GM12878 (cell line): Measurements from ENCODE around the gene PHF2. TPM values are rescaled to one million over a fixed set of nuclear protein-coding genes. Genes with fewer than 3 reads are reported as not detected.

Source experiments
- EP300 ChIP-seq, 2 experiments: fragments of 150-350 bp in 1 of 2; IDR thresholded peaks; 2 replicates each; pipeline ENCODE4 v1.6.1; 2011 to 2012; ENCODE audit warnings: low read depth in 2 of 2, low read length in 2 of 2, borderline replicate concordance in 1 of 2, improper control_type of control experiment in 1 of 2, inconsistent platforms in 1 of 2; ENCODE audit not compliant: control insufficient read depth in 1 of 2
- HDGF ChIP-seq: fragments of 450-650 bp; IDR thresholded peaks from 2 replicates; pipeline ENCODE4 v1.6.1; 2016; ENCODE audit warnings: antibody characterized with exemption
- IKZF1 ChIP-seq: fragments of 450-650 bp; conservative IDR thresholded peaks from 2 replicates; pipeline ENCODE4 v1.6.1; 2017; ENCODE audit warnings: antibody characterized with exemption, mild to moderate bottlenecking
- LARP7 ChIP-seq: fragments of 450-650 bp; IDR thresholded peaks from 2 replicates; pipeline ENCODE4 v1.6.1; 2017; ENCODE audit warnings: mild to moderate bottlenecking
- MEF2A ChIP-seq: IDR thresholded peaks from 2 replicates; pipeline ENCODE4 v1.6.1; 2011; ENCODE audit warnings: low read depth, mild to moderate bottlenecking, low read length, moderate library complexity; ENCODE audit not compliant: insufficient read depth
- MTA2 ChIP-seq: fragments of 450-650 bp; IDR thresholded peaks from 2 replicates; pipeline ENCODE4 v1.6.1; 2016; ENCODE audit warnings: low read depth, mild to moderate bottlenecking, moderate library complexity
- SREBF1 ChIP-seq: IDR thresholded peaks from 2 replicates; pipeline ENCODE4 v1.6.1; 2012; ENCODE audit warnings: mild to moderate bottlenecking, low read length
- SREBF2 ChIP-seq: IDR thresholded peaks from 2 replicates; pipeline ENCODE4 v1.6.1; 2012; ENCODE audit warnings: mild to moderate bottlenecking, low read length
- TBL1XR1 ChIP-seq: IDR thresholded peaks from 2 replicates; pipeline ENCODE4 v1.6.1; 2012; ENCODE audit warnings: low read depth, low read length, improper control_type of control experiment
- ZBTB11 ChIP-seq: fragments of 450-650 bp; formaldehyde crosslinking; IDR thresholded peaks from 2 replicates; pipeline ENCODE4 v1.5.0; 2022; ENCODE audit warnings: mild to moderate bottlenecking, missing genetic modification characterization
- polyA plus RNA-seq, 11 experiments: library from polyadenylated mRNA; depleted of rRNA in 4 of 11; unstranded in 6 of 11; stranded (reverse) in 5 of 11; fragments of >200 nt; fragmentation: Nextera tagmentation in 4 of 11; fragmentation: Illumina TruSeq in 1 of 11; extraction: Ambion mirVana in 4 of 11; extraction: Trizol in 1 of 11; gene quantifications; 1 replicate in 1 of 11; 2 replicates in 10 of 11; pipeline versions ENCODE4 v1.2.1 to v1.2.3, GENCODE V29; 2011 to 2016; ENCODE audit warnings: inconsistent platforms in 2 of 11, missing spikeins in 2 of 11, low read depth in 1 of 11
- total RNA-seq, 4 experiments: library from RNA; depleted of rRNA in 3 of 4; stranded (reverse); fragments of >200 nt in 3 of 4; fragmentation: Illumina TruSeq in 1 of 4; extraction: Trizol in 1 of 4; gene quantifications; 2 replicates each; pipeline versions ENCODE4 v1.2.1 to v1.2.3, GENCODE V29; 2013 to 2021
- TF ChIP-seq, protein P1 (sequence below): fragments of 150-350 bp; IDR thresholded peaks from 2 replicates; pipeline ENCODE4 v1.6.1; 2014; ENCODE audit warnings: mild to moderate bottlenecking, low read depth, low read length
- TF ChIP-seq, protein P2 (sequence below): fragments of 450-650 bp; IDR thresholded peaks from 2 replicates; pipeline ENCODE4 v1.6.1; 2017; ENCODE audit warnings: mild to moderate bottlenecking, moderate library complexity
- TF ChIP-seq, protein P3 (sequence below): IDR thresholded peaks from 2 replicates; pipeline ENCODE4 v1.6.1; 2012; ENCODE audit warnings: improper control_type of control experiment, low read depth, low read length; ENCODE audit not compliant: insufficient replicate concordance

The PHF2 gene
- total and polyA plus RNA-seq, 10 of the 15 experiments (the other 5 are each of a cell fraction or from before 2014, with no cell fraction given), result 0.34 to 13.3 (median 5.5) TPM

- TF ChIP-seq, protein P1, sequence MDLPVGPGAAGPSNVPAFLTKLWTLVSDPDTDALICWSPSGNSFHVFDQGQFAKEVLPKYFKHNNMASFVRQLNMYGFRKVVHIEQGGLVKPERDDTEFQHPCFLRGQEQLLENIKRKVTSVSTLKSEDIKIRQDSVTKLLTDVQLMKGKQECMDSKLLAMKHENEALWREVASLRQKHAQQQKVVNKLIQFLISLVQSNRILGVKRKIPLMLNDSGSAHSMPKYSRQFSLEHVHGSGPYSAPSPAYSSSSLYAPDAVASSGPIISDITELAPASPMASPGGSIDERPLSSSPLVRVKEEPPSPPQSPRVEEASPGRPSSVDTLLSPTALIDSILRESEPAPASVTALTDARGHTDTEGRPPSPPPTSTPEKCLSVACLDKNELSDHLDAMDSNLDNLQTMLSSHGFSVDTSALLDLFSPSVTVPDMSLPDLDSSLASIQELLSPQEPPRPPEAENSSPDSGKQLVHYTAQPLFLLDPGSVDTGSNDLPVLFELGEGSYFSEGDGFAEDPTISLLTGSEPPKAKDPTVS, result no peak
- TF ChIP-seq SREBF2, result no peak
- TF ChIP-seq LARP7, result no peak
- TF ChIP-seq TBL1XR1, result no peak
- no peak for TF ChIP-seq ZBTB11 (CRISPR knock-in tag)
- no peak for TF ChIP-seq EP300 (IDR thresholded peaks at IDR 0.05; ENCODE audit: borderline replicate concordance in 1 of 2, control insufficient read depth in 1 of 2, low read depth in 2 of 2, low read length in 2 of 2)
- no peak for TF ChIP-seq MEF2A
- no peak for TF ChIP-seq HDGF
- TF ChIP-seq IKZF1, result no peak
- TF ChIP-seq, protein P2, sequence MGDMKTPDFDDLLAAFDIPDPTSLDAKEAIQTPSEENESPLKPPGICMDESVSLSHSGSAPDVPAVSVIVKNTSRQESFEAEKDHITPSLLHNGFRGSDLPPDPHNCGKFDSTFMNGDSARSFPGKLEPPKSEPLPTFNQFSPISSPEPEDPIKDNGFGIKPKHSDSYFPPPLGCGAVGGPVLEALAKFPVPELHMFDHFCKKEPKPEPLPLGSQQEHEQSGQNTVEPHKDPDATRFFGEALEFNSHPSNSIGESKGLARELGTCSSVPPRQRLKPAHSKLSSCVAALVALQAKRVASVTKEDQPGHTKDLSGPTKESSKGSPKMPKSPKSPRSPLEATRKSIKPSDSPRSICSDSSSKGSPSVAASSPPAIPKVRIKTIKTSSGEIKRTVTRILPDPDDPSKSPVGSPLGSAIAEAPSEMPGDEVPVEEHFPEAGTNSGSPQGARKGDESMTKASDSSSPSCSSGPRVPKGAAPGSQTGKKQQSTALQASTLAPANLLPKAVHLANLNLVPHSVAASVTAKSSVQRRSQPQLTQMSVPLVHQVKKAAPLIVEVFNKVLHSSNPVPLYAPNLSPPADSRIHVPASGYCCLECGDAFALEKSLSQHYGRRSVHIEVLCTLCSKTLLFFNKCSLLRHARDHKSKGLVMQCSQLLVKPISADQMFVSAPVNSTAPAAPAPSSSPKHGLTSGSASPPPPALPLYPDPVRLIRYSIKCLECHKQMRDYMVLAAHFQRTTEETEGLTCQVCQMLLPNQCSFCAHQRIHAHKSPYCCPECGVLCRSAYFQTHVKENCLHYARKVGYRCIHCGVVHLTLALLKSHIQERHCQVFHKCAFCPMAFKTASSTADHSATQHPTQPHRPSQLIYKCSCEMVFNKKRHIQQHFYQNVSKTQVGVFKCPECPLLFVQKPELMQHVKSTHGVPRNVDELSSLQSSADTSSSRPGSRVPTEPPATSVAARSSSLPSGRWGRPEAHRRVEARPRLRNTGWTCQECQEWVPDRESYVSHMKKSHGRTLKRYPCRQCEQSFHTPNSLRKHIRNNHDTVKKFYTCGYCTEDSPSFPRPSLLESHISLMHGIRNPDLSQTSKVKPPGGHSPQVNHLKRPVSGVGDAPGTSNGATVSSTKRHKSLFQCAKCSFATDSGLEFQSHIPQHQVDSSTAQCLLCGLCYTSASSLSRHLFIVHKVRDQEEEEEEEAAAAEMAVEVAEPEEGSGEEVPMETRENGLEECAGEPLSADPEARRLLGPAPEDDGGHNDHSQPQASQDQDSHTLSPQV, result no peak
- no peak for TF ChIP-seq MTA2
- TF ChIP-seq, protein P3, sequence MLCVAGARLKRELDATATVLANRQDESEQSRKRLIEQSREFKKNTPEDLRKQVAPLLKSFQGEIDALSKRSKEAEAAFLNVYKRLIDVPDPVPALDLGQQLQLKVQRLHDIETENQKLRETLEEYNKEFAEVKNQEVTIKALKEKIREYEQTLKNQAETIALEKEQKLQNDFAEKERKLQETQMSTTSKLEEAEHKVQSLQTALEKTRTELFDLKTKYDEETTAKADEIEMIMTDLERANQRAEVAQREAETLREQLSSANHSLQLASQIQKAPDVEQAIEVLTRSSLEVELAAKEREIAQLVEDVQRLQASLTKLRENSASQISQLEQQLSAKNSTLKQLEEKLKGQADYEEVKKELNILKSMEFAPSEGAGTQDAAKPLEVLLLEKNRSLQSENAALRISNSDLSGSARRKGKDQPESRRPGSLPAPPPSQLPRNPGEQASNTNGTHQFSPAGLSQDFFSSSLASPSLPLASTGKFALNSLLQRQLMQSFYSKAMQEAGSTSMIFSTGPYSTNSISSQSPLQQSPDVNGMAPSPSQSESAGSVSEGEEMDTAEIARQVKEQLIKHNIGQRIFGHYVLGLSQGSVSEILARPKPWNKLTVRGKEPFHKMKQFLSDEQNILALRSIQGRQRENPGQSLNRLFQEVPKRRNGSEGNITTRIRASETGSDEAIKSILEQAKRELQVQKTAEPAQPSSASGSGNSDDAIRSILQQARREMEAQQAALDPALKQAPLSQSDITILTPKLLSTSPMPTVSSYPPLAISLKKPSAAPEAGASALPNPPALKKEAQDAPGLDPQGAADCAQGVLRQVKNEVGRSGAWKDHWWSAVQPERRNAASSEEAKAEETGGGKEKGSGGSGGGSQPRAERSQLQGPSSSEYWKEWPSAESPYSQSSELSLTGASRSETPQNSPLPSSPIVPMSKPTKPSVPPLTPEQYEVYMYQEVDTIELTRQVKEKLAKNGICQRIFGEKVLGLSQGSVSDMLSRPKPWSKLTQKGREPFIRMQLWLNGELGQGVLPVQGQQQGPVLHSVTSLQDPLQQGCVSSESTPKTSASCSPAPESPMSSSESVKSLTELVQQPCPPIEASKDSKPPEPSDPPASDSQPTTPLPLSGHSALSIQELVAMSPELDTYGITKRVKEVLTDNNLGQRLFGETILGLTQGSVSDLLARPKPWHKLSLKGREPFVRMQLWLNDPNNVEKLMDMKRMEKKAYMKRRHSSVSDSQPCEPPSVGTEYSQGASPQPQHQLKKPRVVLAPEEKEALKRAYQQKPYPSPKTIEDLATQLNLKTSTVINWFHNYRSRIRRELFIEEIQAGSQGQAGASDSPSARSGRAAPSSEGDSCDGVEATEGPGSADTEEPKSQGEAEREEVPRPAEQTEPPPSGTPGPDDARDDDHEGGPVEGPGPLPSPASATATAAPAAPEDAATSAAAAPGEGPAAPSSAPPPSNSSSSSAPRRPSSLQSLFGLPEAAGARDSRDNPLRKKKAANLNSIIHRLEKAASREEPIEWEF, result no peak
- TF ChIP-seq SREBF1, result no peak
These were observed 45.5 kb downstream of the PHF2 start (continued) for GRCh38 chr9:93621922-93622321.
